ENCODE measurements around the gene SORCS2. TPM values are rescaled to one million over a fixed set of nuclear protein-coding genes. Genes with fewer than 3 reads are reported as not detected.

SORCS2 gene
- total RNA-seq, 4 donors from 2014 or later = 0.53 to 9.9 (median 0.90) TPM

GRCh38 chr4:7726665-7727413 lies 534.5 kb downstream of the SORCS2 start:
- H3K27ac ChIP-seq = no peak overlapping the region
- no peaks in the 10 kb centered on the region for H3K36me3 ChIP-seq
- no peaks in the 10 kb centered on the region for H3K4me1 ChIP-seq
- DNase-seq = no peak
- H3K9me3 ChIP-seq = no peaks in the 10 kb centered on the region
- H3K27me3 ChIP-seq = no peaks in the 10 kb centered on the region
- TF ChIP-seq POLR2A (IDR thresholded peaks at IDR 0.05) (no peak), CTCF (IDR thresholded peaks at IDR 0.05) (no peak)
- no peak overlapping the region for H3K4me3 ChIP-seq

- Histone ChIP-seq H3K9me3 (no peaks in the 10 kb centered on the region), H3K27ac (no peak overlapping the region), H3K27me3 (no peaks in the 10 kb centered on the region), H3K4me1 (no peaks in the 10 kb centered on the region), H3K4me3 (no peak overlapping the region), H3K36me3 (no peaks in the 10 kb centered on the region)
- no peak for DNase-seq
- TF ChIP-seq POLR2A (IDR thresholded peaks at IDR 0.05) = no peak
- TF ChIP-seq CTCF (IDR thresholded peaks at IDR 0.05) = no peak
Measured at GRCh38 chr4:7727749-7728148, 535.4 kb downstream of the SORCS2 start.

- DNase-seq = no peak
- Histone ChIP-seq H3K27ac (no peak overlapping the region), H3K9me3 (no peaks in the 10 kb centered on the region), H3K4me3 (no peak overlapping the region), H3K27me3 (no peaks in the 10 kb centered on the region), H3K4me1 (no peaks in the 10 kb centered on the region), H3K36me3 (no peaks in the 10 kb centered on the region)
- TF ChIP-seq POLR2A (IDR thresholded peaks at IDR 0.05) (no peak), CTCF (IDR thresholded peaks at IDR 0.05) (no peak)
Measured at GRCh38 chr4:7731437-7731836, 539.1 kb downstream of the SORCS2 start.

GRCh38 chr4:7732263-7732662 lies 539.9 kb downstream of the SORCS2 start:
- Histone ChIP-seq H3K4me3 (no peak overlapping the region), H3K36me3 (no peaks in the 10 kb centered on the region), H3K4me1 (no peaks in the 10 kb centered on the region), H3K27me3 (no peaks in the 10 kb centered on the region), H3K27ac (no peak overlapping the region), H3K9me3 (no peaks in the 10 kb centered on the region)
- no peak for TF ChIP-seq POLR2A (IDR thresholded peaks at IDR 0.05)
- DNase-seq = no peak

GRCh38 chr4:7733201-7733600 lies 540.9 kb downstream of the SORCS2 start:
- no peak overlapping the region for H3K4me3 ChIP-seq
- TF ChIP-seq CTCF (IDR thresholded peaks at IDR 0.05) = no peak
- no peak for TF ChIP-seq POLR2A (IDR thresholded peaks at IDR 0.05)
- no peak for DNase-seq
- no peaks in the 10 kb centered on the region for H3K27me3 ChIP-seq
- no peak overlapping the region for H3K27ac ChIP-seq
- H3K4me1 ChIP-seq = no peaks in the 10 kb centered on the region
- no peaks in the 10 kb centered on the region for H3K36me3 ChIP-seq
- H3K9me3 ChIP-seq = no peaks in the 10 kb centered on the region

GRCh38 chr4:7733801-7734650 lies 541.7 kb downstream of the SORCS2 start:
- H3K9me3 ChIP-seq = no peaks in the 10 kb centered on the region
- no peak overlapping the region for H3K4me3 ChIP-seq
- H3K4me1 ChIP-seq = no peaks in the 10 kb centered on the region
- no peak for DNase-seq
- no peak overlapping the region for H3K27ac ChIP-seq
- H3K27me3 ChIP-seq = no peaks in the 10 kb centered on the region
- TF ChIP-seq POLR2A (IDR thresholded peaks at IDR 0.05) (no peak), CTCF (IDR thresholded peaks at IDR 0.05) (no peak)
- no peaks in the 10 kb centered on the region for H3K36me3 ChIP-seq

Measured in Peyer's patch (tissue), 4 donors.